HEK293T (cell line): Measurements from ENCODE around the gene COMMD1.
"Not testable (repeated sequence)": the region's sequence is repeated elsewhere in the genome, so short reads cannot be mapped to it uniquely, and the experiment has no call there.

ENCODE experiments used
- CTCF ChIA-PET: fragments of 350-600 bp; formaldehyde crosslinking; extraction: SDS; loops from one replicate; lab custom pipeline; 2021; ENCODE audit warnings: antibody characterized with exemption, inconsistent platforms; lab: Yijun Ruan, JAX
- POLR2A ChIA-PET: fragments of 350-600 bp; formaldehyde crosslinking; extraction: SDS; loops from one replicate; lab custom pipeline; 2020; ENCODE audit warnings: antibody characterized with exemption, inconsistent platforms; lab: Yijun Ruan, JAX
- DNase-seq: peaks from one replicate; pipeline ENCODE4 v3.0.0; 2012; ENCODE audit warnings: mixed read lengths; ENCODE audit errors: extremely low spot score
- ARNT ChIP-seq: fragments of 450-650 bp; IDR thresholded peaks from 2 replicates; pipeline ENCODE4 v1.6.1; 2017; ENCODE audit warnings: mild to moderate bottlenecking
- BHLHE40 ChIP-seq: fragments of 450-650 bp; IDR thresholded peaks from 2 replicates; pipeline ENCODE4 v1.6.1; 2016; ENCODE audit warnings: mild to moderate bottlenecking, moderate library complexity, borderline replicate concordance
- CTBP1 ChIP-seq: fragments of 450-650 bp; IDR thresholded peaks from 2 replicates; pipeline ENCODE4 v1.6.1; 2016; ENCODE audit warnings: borderline replicate concordance
- ELF4 ChIP-seq: fragments of 450-650 bp; IDR thresholded peaks from 2 replicates; pipeline ENCODE4 v1.6.1; 2017; ENCODE audit warnings: antibody characterized with exemption
- FOXA1 ChIP-seq: fragments of 450-650 bp; IDR thresholded peaks from 2 replicates; pipeline ENCODE4 v1.6.1; 2016; ENCODE audit warnings: mild to moderate bottlenecking
- FOXK2 ChIP-seq: fragments of 450-650 bp; IDR thresholded peaks from 2 replicates; pipeline ENCODE4 v1.6.1; 2016; ENCODE audit warnings: mild to moderate bottlenecking
- FOXM1 ChIP-seq: fragments of 450-650 bp; IDR thresholded peaks from 2 replicates; pipeline ENCODE4 v1.6.1; 2017; ENCODE audit warnings: mild to moderate bottlenecking, borderline replicate concordance
- HDGF ChIP-seq: fragments of 450-650 bp; IDR thresholded peaks from 2 replicates; pipeline ENCODE4 v1.6.1; 2017; ENCODE audit warnings: antibody characterized with exemption, borderline replicate concordance
- L3MBTL2 ChIP-seq: fragments of 450-650 bp; conservative IDR thresholded peaks from 2 replicates; pipeline ENCODE4 v1.6.1; 2016; ENCODE audit warnings: mild to moderate bottlenecking
- LEF1 ChIP-seq: fragments of 450-650 bp; IDR thresholded peaks from 2 replicates; pipeline ENCODE4 v1.6.1; 2017; ENCODE audit warnings: mild to moderate bottlenecking, borderline replicate concordance
- NFRKB ChIP-seq: fragments of 450-650 bp; IDR thresholded peaks from 2 replicates; pipeline ENCODE4 v1.6.1; 2016; ENCODE audit warnings: mild to moderate bottlenecking, moderate library complexity
- PKNOX1 ChIP-seq: fragments of 450-650 bp; IDR thresholded peaks from 2 replicates; pipeline ENCODE4 v1.6.1; 2016
- SP1 ChIP-seq: fragments of 450-650 bp; IDR thresholded peaks from 2 replicates; pipeline ENCODE4 v1.6.1; 2017
- SUZ12 ChIP-seq: fragments of 450-650 bp; IDR thresholded peaks from 2 replicates; pipeline ENCODE4 v1.6.1; 2016; ENCODE audit warnings: mild to moderate bottlenecking
- TARDBP ChIP-seq: fragments of 450-650 bp; IDR thresholded peaks from 2 replicates; pipeline ENCODE4 v1.6.1; 2016
- ZNF384 ChIP-seq: fragments of 450-650 bp; IDR thresholded peaks from 2 replicates; pipeline ENCODE4 v1.6.1; 2016

Gene COMMD1

GRCh38 chr2:62038975-62039771 lies 133.7 kb downstream of the COMMD1 start:
- ChIA-PET CTCF (no interaction called here), POLR2A (no interaction called here)
- no peak for TF ChIP-seq HDGF
- no peak for TF ChIP-seq ARNT
- no peak for TF ChIP-seq FOXM1
- TF ChIP-seq NFRKB, result no peak
- TF ChIP-seq ELF4, result no peak
- no peak for TF ChIP-seq SUZ12
- TF ChIP-seq PKNOX1, result no peak
- TF ChIP-seq SP1, result no peak
- TF ChIP-seq FOXK2, result no peak
- TF ChIP-seq TARDBP, result no peak
- TF ChIP-seq FOXA1, result no peak
- no peak for DNase-seq

GRCh38 chr2:62040926-62041325 lies 135.5 kb downstream of the COMMD1 start:
- TF ChIP-seq FOXK2, result no peak
- no peak for TF ChIP-seq L3MBTL2
- no peak for TF ChIP-seq FOXM1
- no peak for TF ChIP-seq ELF4
- no peak for TF ChIP-seq SUZ12
- TF ChIP-seq BHLHE40, result no peak
- no peak for DNase-seq
- CTCF ChIA-PET, result no interaction called here
- POLR2A ChIA-PET, result no interaction called here

GRCh38 chr2:62041701-62042385 lies 136.4 kb downstream of the COMMD1 start:
- DNase-seq, CTCF ChIA-PET, POLR2A ChIA-PET: not testable (repeated sequence)

GRCh38 chr2:62042400-62042799 lies 136.9 kb downstream of the COMMD1 start:
- CTCF ChIA-PET, result no interaction called here

GRCh38 chr2:62042944-62043343 lies 137.5 kb downstream of the COMMD1 start:
- no peak for DNase-seq
- ChIA-PET POLR2A (no interaction called here), CTCF (no interaction called here)
- TF ChIP-seq FOXM1 (no peak), FOXA1 (no peak), ARNT (no peak), HDGF (no peak), ELF4 (no peak), L3MBTL2 (no peak), TARDBP (no peak), LEF1 (no peak), SP1 (no peak), NFRKB (no peak), BHLHE40 (no peak), PKNOX1 (no peak), CTBP1 (no peak), ZNF384 (no peak), FOXK2 (no peak), SUZ12 (no peak)

More at GRCh38 chr2:62042400-62042799, 136.9 kb downstream of the COMMD1 start:
- DNase-seq, result no peak
- no peak for TF ChIP-seq ARNT
- TF ChIP-seq NFRKB, result no peak
- TF ChIP-seq LEF1, result no peak
- TF ChIP-seq FOXK2, result no peak
- TF ChIP-seq CTBP1, result no peak
- TF ChIP-seq HDGF, result no peak
- no peak for TF ChIP-seq ZNF384
- TF ChIP-seq SUZ12, result no peak
- no peak for TF ChIP-seq ELF4
- no peak for TF ChIP-seq FOXM1
- no peak for TF ChIP-seq TARDBP
- TF ChIP-seq L3MBTL2, result no peak
- TF ChIP-seq PKNOX1, result no peak
- no peak for TF ChIP-seq FOXA1
- TF ChIP-seq SP1, result no peak
- TF ChIP-seq BHLHE40, result no peak
- POLR2A ChIA-PET, result no interaction called here

GRCh38 chr2:62045017-62045543 lies 139.6 kb downstream of the COMMD1 start:
- ChIA-PET POLR2A (no interaction called here), CTCF (no interaction called here)
- TF ChIP-seq HDGF, result no peak
- TF ChIP-seq ELF4, result no peak
- TF ChIP-seq ZNF384, result no peak
- TF ChIP-seq LEF1, result no peak
- no peak for TF ChIP-seq L3MBTL2
- TF ChIP-seq PKNOX1, result no peak
- no peak for TF ChIP-seq FOXK2
- no peak for TF ChIP-seq SUZ12
- TF ChIP-seq SP1, result no peak
- TF ChIP-seq NFRKB, result no peak
- no peak for TF ChIP-seq FOXA1
- DNase-seq, result no peak
